A549 (cell line): ENCODE results near the gene NDUFB11. TPM values are rescaled to one million over a fixed set of nuclear protein-coding genes. Genes with fewer than 3 reads are reported as not detected.

ENCODE experiments used
- ATAC-seq, 2 experiments: fragments of 200-7000 bp in 1 of 2; fragments of >200 bp in 1 of 2; cut with Nextera tagmentation in 1 of 2; cut with Tn5 transposase in 1 of 2; 3 replicates each; pipeline versions ENCODE4 v1.8.0 to v1.9.1; 2018 to 2020; ENCODE audit warnings: mild to moderate bottlenecking in 1 of 2, moderate library complexity in 1 of 2
- CTCF ChIA-PET: fragments of 300-600 bp; sonication (Branson Sonifier 250); formaldehyde crosslinking; extraction: SDS; loops from one replicate; lab custom pipeline; 2021; ENCODE audit warnings: antibody characterized with exemption, inconsistent platforms; lab: Yijun Ruan, JAX
- POLR2A ChIA-PET: fragments of 350-600 bp; formaldehyde crosslinking; extraction: SDS; loops from one replicate; lab custom pipeline; 2021; ENCODE audit warnings: antibody characterized with exemption, inconsistent platforms; lab: Yijun Ruan, JAX
- DNase-seq, 2 experiments: peaks; one replicate each; pipeline versions ENCODE4 v3.0.0 to v3.0.0-alpha.2; 2011 to 2016; ENCODE audit warnings: low read depth in 1 of 2, low spot score in 1 of 2
- FAIRE-seq: peaks from 2 replicates; lab custom pipeline; 2011; peaks lifted over from hg19 to GRCh38; lab: Jason Lieb, UNC
- H3K27ac ChIP-seq, 2 experiments: fragments of >200 bp; sonication (Bioruptor Twin); formaldehyde crosslinking; 3 replicates each; pipeline ENCODE4 v1.5.1; 2016 to 2017
- H3K4me1 ChIP-seq: fragments of >200 bp; sonication (Bioruptor Twin); formaldehyde crosslinking; 3 replicates; pipeline ENCODE4 v1.6.1; 2016
- H3K4me2 ChIP-seq: fragments of >200 bp; sonication (Bioruptor Twin); formaldehyde crosslinking; 3 replicates; pipeline ENCODE4 v1.6.1; 2016
- H3K4me3 ChIP-seq: fragments of >200 bp; sonication (Bioruptor Twin); formaldehyde crosslinking; 3 replicates; pipeline ENCODE4 v1.5.1; 2016
- H3K9me3 ChIP-seq: fragments of >200 bp; sonication (Bioruptor Twin); formaldehyde crosslinking; 3 replicates; pipeline ENCODE4 v1.6.1; 2016
- CBX8 ChIP-seq: fragments of 200-600 bp; sonication (generic); IDR thresholded peaks from 2 replicates; pipeline ENCODE4 v1.6.1; 2016
- CHD2 ChIP-seq: fragments of 150-350 bp; IDR thresholded peaks from 2 replicates; pipeline ENCODE4 v1.6.1; 2014; ENCODE audit warnings: low read length; ENCODE audit not compliant: partially characterized antibody
- CHD4 ChIP-seq: fragments of 200-600 bp; sonication (generic); IDR thresholded peaks from 2 replicates; pipeline ENCODE4 v1.6.1; 2016; ENCODE audit warnings: antibody characterized with exemption, mild to moderate bottlenecking, borderline replicate concordance
- EHF ChIP-seq: fragments of 250-450 bp; sonication (Bioruptor Pico); IDR thresholded peaks from 2 replicates; pipeline ENCODE4 v1.5.0; 2020; ENCODE audit warnings: mild to moderate bottlenecking
- FOSB ChIP-seq: fragments of 250-450 bp; sonication (Bioruptor Pico); IDR thresholded peaks from 2 replicates; pipeline ENCODE4 v1.5.0; 2020; ENCODE audit warnings: mild to moderate bottlenecking, moderate library complexity
- FOSL2 ChIP-seq, 2 experiments: fragments of 450-650 bp in 1 of 2; fragments of >200 bp in 1 of 2; sonication (Bioruptor Twin) in 1 of 2; formaldehyde crosslinking; IDR thresholded peaks; 2 replicates each; pipeline versions ENCODE4 v1.5.0 to v1.6.1; 2016 to 2020; ENCODE audit warnings: mild to moderate bottlenecking in 1 of 2, moderate library complexity in 1 of 2
- HOXA7 ChIP-seq: fragments of 250-450 bp; sonication (Bioruptor Pico); IDR thresholded peaks from 2 replicates; pipeline ENCODE4 v1.5.0; 2020; ENCODE audit warnings: mild to moderate bottlenecking, moderate library complexity
- MYC ChIP-seq: IDR thresholded peaks from 2 replicates; pipeline ENCODE4 v1.6.1; 2012; ENCODE audit warnings: mild to moderate bottlenecking, inconsistent platforms, low read length, improper control_type of control experiment, borderline replicate concordance
- NFE2L2 ChIP-seq: fragments of 150-350 bp; conservative IDR thresholded peaks from 2 replicates; pipeline ENCODE4 v1.6.1; 2014; ENCODE audit warnings: low read length
- NPAS2 ChIP-seq: fragments of 250-450 bp; sonication (Bioruptor Pico); IDR thresholded peaks from 2 replicates; pipeline ENCODE4 v1.8.0; 2022; ENCODE audit warnings: mild to moderate bottlenecking, moderate library complexity, borderline replicate concordance
- NR3C1 ChIP-seq: fragments of >200 bp; sonication (Bioruptor Twin); formaldehyde crosslinking; IDR thresholded peaks from 3 replicates; pipeline ENCODE4 v1.6.1; 2017
- POLR2A ChIP-seq: IDR thresholded peaks from 2 replicates; pipeline ENCODE4 v1.6.1; 2012; ENCODE audit warnings: mild to moderate bottlenecking, low read length
- RAD21 ChIP-seq, 2 experiments: fragments of >200 bp in 1 of 2; sonication (Bioruptor Twin) in 1 of 2; formaldehyde crosslinking in 1 of 2; IDR thresholded peaks in 1 of 2; conservative IDR thresholded peaks in 1 of 2; 2 replicates in 1 of 2; 3 replicates in 1 of 2; pipeline ENCODE4 v1.6.1; 2012 to 2018; ENCODE audit warnings: inconsistent platforms in 1 of 2
- RFX5 ChIP-seq: fragments of 450-650 bp; IDR thresholded peaks from 2 replicates; pipeline ENCODE4 v1.7.1; 2014; ENCODE audit warnings: antibody characterized with exemption, mild to moderate bottlenecking, moderate library complexity
- RNF2 ChIP-seq: fragments of 200-600 bp; sonication (generic); IDR thresholded peaks from 2 replicates; pipeline ENCODE4 v1.6.1; 2016; ENCODE audit warnings: low read depth, mild to moderate bottlenecking, antibody characterized with exemption, moderate library complexity, borderline replicate concordance
- TFCP2L1 ChIP-seq: fragments of 250-450 bp; sonication (Bioruptor Pico); IDR thresholded peaks from 2 replicates; pipeline ENCODE4 v1.5.0; 2021; ENCODE audit warnings: mild to moderate bottlenecking
- TP53 ChIP-seq: fragments of 250-450 bp; sonication (Bioruptor Pico); IDR thresholded peaks from 2 replicates; pipeline ENCODE4 v1.5.0; 2021; ENCODE audit warnings: mild to moderate bottlenecking, moderate library complexity
- WGBS: methylation state at CpG from one replicate; pipeline ENCODE4 v1.1.6; 2017; ENCODE audit errors: missing lambda C conversion rate; 5-methylcytosine and 5-hydroxymethylcytosine counted together
- polyA plus RNA-seq, 4 experiments: library from polyadenylated mRNA; depleted of rRNA in 3 of 4; stranded (reverse); fragments of >200 nt; fragmentation: RNase III in 1 of 4; extraction: RNeasy Plus Mini Kit Qiagen cat#74134 plus additional on column Dnase treatment in 1 of 4; gene quantifications; 2 replicates in 3 of 4; 3 replicates in 1 of 4; pipeline ENCODE4 v1.2.3, GENCODE V29; 2011 to 2017
- TF ChIP-seq, protein P1 (sequence below): IDR thresholded peaks from 2 replicates; pipeline ENCODE4 v1.6.1; 2012
- TF ChIP-seq, protein P2 (sequence below): fragments of >200 bp; sonication (Bioruptor Twin); formaldehyde crosslinking; IDR thresholded peaks from 3 replicates; pipeline ENCODE4 v1.6.1; 2016

The NDUFB11 gene
- polyA plus RNA-seq, 2 of the 4 experiments (the other 2 are of a cell fraction) = 84.5 to 147 TPM

DNA sequence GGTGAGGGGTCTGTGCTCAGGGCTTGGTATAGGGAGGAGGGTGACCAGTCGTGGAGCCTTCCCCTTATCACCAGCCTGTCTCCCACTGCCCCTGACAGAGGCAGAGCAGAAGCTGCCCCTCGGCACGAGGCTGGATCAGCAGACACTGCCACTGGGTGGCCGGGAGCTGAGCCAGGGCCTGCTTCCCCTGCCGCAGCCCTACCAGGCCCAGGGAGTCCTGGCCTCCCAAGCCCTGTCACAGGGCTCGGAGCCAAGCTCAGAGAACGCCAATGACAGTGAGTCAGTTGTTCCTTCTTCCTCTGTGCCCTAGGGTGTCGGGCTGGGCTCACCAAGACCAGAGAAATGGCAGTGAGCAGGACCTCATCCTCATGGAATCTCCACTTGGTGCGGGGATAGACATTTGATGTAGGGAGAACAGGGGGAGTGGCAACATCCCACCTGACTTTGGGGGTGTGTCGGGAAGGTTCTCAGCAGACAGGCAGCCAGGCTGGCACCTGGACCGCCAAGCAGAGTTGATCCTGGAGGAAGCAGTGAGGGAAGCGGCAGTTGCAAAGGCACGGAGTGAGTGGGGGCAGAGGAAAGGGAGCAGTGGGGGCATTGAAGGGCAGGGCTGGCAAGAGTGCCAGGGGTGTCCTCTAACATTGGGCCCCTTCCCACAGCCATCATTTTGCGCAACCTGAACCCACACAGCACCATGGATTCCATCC is 34.9 kb upstream of the NDUFB11 start:
- ATAC-seq = peak in 1 of 2 experiments; percentile 39; a peak in 3 of 6 replicates
- FAIRE-seq = no peak
- WGBS = 90% methylated on average over 12 of the region's 14 CpGs

DNA sequence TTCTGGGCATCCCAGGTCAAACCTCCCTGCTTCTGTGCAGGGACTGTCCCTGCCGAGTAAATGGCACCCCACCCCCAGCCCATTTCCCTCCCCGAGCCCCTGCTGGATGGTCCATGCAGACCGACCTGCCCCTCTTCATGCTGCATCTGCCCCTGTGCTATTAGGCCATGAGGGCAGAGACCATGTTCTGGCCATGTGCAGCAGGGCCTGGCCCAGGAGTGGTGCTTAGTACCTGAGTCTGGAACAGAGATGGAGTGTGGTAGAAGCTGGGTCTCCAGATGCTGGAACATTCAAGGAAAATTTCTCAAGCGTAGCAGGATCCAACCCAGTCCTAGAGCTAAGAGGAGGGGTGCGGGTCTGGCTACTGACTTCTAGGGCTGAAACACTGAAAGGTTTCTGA is 33.8 kb upstream of the NDUFB11 start:
- ChIA-PET CTCF (interaction anchor here (0.9 kb wide), 1 partner anchor 134 kb away, joined by 3 read pairs; no protein-coding TSS in a partner anchor), POLR2A (no interaction called here)
- Histone ChIP-seq H3K4me1 (no peaks in the 10 kb centered on the region), H3K27ac (no peak overlapping the region), H3K9me3 (no peaks in the 10 kb centered on the region), H3K4me3 (no peak overlapping the region), H3K4me2 (no peak overlapping the region)
- FAIRE-seq = no peak
- no peak for DNase-seq
- ATAC-seq = no peak
- WGBS = 80% methylated on average over 4 of the region's 5 CpGs
- TF ChIP-seq NPAS2 (CRISPR knock-in tag) = no peak
- TF ChIP-seq NFE2L2 = no peak
- TF ChIP-seq CHD2 = no peak
- no peak for TF ChIP-seq NR3C1
- TF ChIP-seq, protein P1, sequence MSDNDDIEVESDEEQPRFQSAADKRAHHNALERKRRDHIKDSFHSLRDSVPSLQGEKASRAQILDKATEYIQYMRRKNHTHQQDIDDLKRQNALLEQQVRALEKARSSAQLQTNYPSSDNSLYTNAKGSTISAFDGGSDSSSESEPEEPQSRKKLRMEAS = no peak
- TF ChIP-seq CBX8 = no peak

More for the DNA sequence above, 34.9 kb upstream of the NDUFB11 start:
- H3K27ac ChIP-seq = no peak overlapping the region
- no peaks in the 10 kb centered on the region for H3K9me3 ChIP-seq
- no peak for DNase-seq
- no peak overlapping the region for H3K4me2 ChIP-seq
- no peak overlapping the region for H3K4me3 ChIP-seq
- TF ChIP-seq, protein P2, sequence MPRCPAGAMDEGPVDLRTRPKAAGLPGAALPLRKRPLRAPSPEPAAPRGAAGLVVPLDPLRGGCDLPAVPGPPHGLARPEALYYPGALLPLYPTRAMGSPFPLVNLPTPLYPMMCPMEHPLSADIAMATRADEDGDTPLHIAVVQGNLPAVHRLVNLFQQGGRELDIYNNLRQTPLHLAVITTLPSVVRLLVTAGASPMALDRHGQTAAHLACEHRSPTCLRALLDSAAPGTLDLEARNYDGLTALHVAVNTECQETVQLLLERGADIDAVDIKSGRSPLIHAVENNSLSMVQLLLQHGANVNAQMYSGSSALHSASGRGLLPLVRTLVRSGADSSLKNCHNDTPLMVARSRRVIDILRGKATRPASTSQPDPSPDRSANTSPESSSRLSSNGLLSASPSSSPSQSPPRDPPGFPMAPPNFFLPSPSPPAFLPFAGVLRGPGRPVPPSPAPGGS = no peak
- TF ChIP-seq FOSB (CRISPR knock-in tag) (no peak), RAD21 (conservative IDR thresholded peaks at IDR 0.05 in 1 of 2, IDR thresholded peaks at IDR 0.05 in 1 of 2) (no peak), CHD4 (no peak), RNF2 (no peak), HOXA7 (CRISPR knock-in tag) (no peak), MYC (no peak), EHF (CRISPR knock-in tag) (no peak), POLR2A (no peak)
- TF ChIP-seq, protein P1 = no peak
- no peaks in the 10 kb centered on the region for H3K4me1 ChIP-seq
- ChIA-PET CTCF (no interaction called here), POLR2A (no interaction called here)

DNA sequence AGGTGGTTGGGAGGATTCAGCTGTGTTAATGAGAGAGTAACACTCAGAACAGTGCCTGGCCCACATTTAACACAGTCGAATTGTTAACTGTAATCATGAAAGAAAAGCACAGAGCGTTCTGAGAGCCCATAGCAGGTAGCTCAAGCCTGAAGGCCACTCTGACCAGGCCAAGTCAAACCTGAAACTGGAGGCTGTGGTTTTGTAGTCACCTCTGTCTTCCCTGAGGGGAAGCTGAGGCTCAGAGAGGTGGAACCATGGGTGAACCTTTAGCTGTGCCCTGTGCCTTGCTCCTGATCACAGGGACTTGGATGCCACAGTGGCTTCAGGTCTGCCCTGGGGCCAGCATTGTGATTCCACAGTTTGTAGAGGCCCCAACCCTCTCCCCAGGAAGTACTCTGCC is 32.6 kb upstream of the NDUFB11 start:
- Histone ChIP-seq H3K4me2 (no peak overlapping the region), H3K9me3 (no peaks in the 10 kb centered on the region), H3K4me1 (no peaks in the 10 kb centered on the region), H3K4me3 (no peak overlapping the region), H3K27ac (no peak overlapping the region)
- no peak for ATAC-seq
- TF ChIP-seq TP53 (CRISPR knock-in tag) (no peak), CBX8 (no peak), FOSL2 (IDR thresholded peaks at IDR 0.05) (no peak), FOSL2 (CRISPR knock-in tag; IDR thresholded peaks at IDR 0.05) (no peak), RFX5 (no peak), HOXA7 (CRISPR knock-in tag) (no peak), TFCP2L1 (CRISPR knock-in tag) (no peak)
- 89% methylated on average over 1 of the region's 2 CpGs for WGBS
- CTCF ChIA-PET = interaction anchor here (0.6 kb wide), 1 partner anchor 107 kb away, joined by 3 read pairs; no protein-coding TSS in a partner anchor
- POLR2A ChIA-PET = interaction anchor here (0.6 kb wide), 1 partner anchor 583 kb away, joined by 4 read pairs; no protein-coding TSS in a partner anchor
- DNase-seq = no peak
- FAIRE-seq = no peak
